HepG2 (cell line): ENCODE data around the gene ARHGEF3. TPM values are rescaled to one million over a fixed set of nuclear protein-coding genes. Genes with fewer than 3 reads are reported as not detected.

Experiments used
- CEBPG ChIP-seq: IDR thresholded peaks from 2 replicates; pipeline ENCODE4 v1.6.1; 2016
- ZNF431 ChIP-seq: sonication (generic); formaldehyde crosslinking; IDR thresholded peaks from 2 replicates; pipeline ENCODE4 v1.9.0; 2022; ENCODE audit warnings: missing genetic modification reagents, low read depth, mild to moderate bottlenecking, borderline replicate concordance
- ZNF670 ChIP-seq: sonication (generic); formaldehyde crosslinking; IDR thresholded peaks from 2 replicates; pipeline ENCODE4 v1.8.0; 2022; ENCODE audit warnings: mild to moderate bottlenecking, missing genetic modification reagents, borderline replicate concordance
- polyA plus RNA-seq, 8 experiments: library from polyadenylated mRNA; depleted of rRNA in 3 of 8; stranded (reverse) in 7 of 8; unstranded in 1 of 8; fragments of >200 nt; fragmentation: Illumina TruSeq in 4 of 8; extraction: Trizol in 4 of 8; gene quantifications; 2 replicates each; pipeline versions ENCODE4 v1.2.1 to v1.2.3, GENCODE V29; 2011 to 2016; ENCODE audit warnings: low read depth in 4 of 8, missing spikeins in 1 of 8, mixed read lengths in 1 of 8; ENCODE audit not compliant: insufficient read depth in 1 of 8
- total RNA-seq, 5 experiments: library from RNA; depleted of rRNA; stranded (reverse); fragments of >200 nt; fragmentation: Illumina TruSeq; extraction: Trizol; gene quantifications; 2 replicates each; pipeline ENCODE4 v1.2.3, GENCODE V29; 2016; ENCODE audit warnings: low read depth in 1 of 5
- TF ChIP-seq, protein P1 (sequence below): sonication (generic); formaldehyde crosslinking; IDR thresholded peaks from 2 replicates; pipeline ENCODE4 v1.9.0; 2021; ENCODE audit warnings: missing genetic modification reagents, borderline replicate concordance
- TF ChIP-seq, protein P2 (sequence below): sonication (generic); formaldehyde crosslinking; IDR thresholded peaks from 2 replicates; pipeline ENCODE4 v1.5.0; 2020; ENCODE audit warnings: mild to moderate bottlenecking, missing genetic modification reagents
- TF ChIP-seq, protein P3 (sequence below): IDR thresholded peaks from 2 replicates; pipeline ENCODE4 v1.6.1; 2016; ENCODE audit warnings: mild to moderate bottlenecking

ARHGEF3 gene
- total and polyA plus RNA-seq, 2 of the 13 experiments (the other 11 are each of a cell fraction or from before 2014, with no cell fraction given), result 14.8 to 23.1 TPM

DNA sequence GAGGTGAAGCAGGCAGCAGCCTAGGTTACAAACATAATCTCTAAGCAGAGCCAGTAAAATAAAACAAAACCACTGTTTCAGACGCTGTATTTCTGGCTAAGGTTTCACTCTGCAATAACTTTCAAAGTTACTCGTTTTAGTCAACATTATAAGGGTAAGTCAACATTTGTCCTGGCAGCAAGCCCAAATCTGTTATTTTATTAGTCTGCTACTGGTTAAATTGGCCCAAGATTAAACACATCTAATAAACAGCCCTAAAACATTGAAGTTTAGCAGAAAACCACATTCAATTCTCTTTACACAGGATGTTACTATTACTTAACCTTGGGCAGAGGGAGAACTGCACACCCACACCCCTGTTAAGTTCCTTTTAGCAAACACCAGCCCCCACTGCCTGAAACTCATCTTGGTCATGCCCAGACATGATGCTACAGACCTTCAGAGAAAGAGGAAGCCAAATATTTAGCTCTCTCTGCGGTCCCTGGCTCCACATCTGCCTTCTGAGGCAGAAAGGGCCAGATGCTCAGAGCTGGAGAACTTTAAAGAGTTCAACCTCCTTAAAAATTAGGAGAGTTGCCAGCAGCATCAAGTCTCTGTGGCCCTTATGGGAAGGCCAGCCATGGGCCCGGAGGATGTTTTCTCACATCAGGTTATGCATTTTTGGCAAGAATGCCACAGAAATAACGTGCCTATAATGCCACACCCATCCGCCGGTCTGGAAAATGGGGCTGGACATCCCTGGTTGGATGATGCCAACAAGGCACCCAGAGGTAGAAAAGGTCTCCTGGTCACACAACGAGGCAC lies 17.9 kb downstream of the ARHGEF3 start (continued):
- TF ChIP-seq, protein P1, sequence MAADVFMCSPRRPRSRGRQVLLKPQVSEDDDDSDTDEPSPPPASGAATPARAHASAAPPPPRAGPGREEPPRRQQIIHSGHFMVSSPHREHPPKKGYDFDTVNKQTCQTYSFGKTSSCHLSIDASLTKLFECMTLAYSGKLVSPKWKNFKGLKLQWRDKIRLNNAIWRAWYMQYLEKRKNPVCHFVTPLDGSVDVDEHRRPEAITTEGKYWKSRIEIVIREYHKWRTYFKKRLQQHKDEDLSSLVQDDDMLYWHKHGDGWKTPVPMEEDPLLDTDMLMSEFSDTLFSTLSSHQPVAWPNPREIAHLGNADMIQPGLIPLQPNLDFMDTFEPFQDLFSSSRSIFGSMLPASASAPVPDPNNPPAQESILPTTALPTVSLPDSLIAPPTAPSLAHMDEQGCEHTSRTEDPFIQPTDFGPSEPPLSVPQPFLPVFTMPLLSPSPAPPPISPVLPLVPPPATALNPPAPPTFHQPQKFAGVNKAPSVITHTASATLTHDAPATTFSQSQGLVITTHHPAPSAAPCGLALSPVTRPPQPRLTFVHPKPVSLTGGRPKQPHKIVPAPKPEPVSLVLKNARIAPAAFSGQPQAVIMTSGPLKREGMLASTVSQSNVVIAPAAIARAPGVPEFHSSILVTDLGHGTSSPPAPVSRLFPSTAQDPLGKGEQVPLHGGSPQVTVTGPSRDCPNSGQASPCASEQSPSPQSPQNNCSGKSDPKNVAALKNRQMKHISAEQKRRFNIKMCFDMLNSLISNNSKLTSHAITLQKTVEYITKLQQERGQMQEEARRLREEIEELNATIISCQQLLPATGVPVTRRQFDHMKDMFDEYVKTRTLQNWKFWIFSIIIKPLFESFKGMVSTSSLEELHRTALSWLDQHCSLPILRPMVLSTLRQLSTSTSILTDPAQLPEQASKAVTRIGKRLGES, result no peak
- no peak for TF ChIP-seq ZNF431
- peak; percentile 41 for TF ChIP-seq CEBPG (CRISPR knock-in tag)
- TF ChIP-seq ZNF670 (CRISPR knock-in tag), result no peak
- TF ChIP-seq, protein P2, sequence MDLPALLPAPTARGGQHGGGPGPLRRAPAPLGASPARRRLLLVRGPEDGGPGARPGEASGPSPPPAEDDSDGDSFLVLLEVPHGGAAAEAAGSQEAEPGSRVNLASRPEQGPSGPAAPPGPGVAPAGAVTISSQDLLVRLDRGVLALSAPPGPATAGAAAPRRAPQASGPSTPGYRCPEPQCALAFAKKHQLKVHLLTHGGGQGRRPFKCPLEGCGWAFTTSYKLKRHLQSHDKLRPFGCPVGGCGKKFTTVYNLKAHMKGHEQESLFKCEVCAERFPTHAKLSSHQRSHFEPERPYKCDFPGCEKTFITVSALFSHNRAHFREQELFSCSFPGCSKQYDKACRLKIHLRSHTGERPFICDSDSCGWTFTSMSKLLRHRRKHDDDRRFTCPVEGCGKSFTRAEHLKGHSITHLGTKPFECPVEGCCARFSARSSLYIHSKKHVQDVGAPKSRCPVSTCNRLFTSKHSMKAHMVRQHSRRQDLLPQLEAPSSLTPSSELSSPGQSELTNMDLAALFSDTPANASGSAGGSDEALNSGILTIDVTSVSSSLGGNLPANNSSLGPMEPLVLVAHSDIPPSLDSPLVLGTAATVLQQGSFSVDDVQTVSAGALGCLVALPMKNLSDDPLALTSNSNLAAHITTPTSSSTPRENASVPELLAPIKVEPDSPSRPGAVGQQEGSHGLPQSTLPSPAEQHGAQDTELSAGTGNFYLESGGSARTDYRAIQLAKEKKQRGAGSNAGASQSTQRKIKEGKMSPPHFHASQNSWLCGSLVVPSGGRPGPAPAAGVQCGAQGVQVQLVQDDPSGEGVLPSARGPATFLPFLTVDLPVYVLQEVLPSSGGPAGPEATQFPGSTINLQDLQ (CRISPR knock-in tag), result no peak
- TF ChIP-seq, protein P3, sequence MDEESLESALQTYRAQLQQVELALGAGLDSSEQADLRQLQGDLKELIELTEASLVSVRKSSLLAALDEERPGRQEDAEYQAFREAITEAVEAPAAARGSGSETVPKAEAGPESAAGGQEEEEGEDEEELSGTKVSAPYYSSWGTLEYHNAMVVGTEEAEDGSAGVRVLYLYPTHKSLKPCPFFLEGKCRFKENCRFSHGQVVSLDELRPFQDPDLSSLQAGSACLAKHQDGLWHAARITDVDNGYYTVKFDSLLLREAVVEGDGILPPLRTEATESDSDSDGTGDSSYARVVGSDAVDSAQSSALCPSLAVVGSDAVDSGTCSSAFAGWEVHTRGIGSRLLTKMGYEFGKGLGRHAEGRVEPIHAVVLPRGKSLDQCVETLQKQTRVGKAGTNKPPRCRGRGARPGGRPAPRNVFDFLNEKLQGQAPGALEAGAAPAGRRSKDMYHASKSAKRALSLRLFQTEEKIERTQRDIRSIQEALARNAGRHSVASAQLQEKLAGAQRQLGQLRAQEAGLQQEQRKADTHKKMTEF (CRISPR knock-in tag), result peak; percentile 54; the same call in 1 of the 2 replicates
